GM19035 (cell line): ENCODE data around the gene NAA10.

ENCODE experiments used
- ATAC-seq: cut with Tn5 transposase; IDR thresholded peaks from one replicate; pipeline ENCODE4 v1.9.1; 2021; ENCODE audit not compliant: unreplicated experiment

NAA10 gene

DNA sequence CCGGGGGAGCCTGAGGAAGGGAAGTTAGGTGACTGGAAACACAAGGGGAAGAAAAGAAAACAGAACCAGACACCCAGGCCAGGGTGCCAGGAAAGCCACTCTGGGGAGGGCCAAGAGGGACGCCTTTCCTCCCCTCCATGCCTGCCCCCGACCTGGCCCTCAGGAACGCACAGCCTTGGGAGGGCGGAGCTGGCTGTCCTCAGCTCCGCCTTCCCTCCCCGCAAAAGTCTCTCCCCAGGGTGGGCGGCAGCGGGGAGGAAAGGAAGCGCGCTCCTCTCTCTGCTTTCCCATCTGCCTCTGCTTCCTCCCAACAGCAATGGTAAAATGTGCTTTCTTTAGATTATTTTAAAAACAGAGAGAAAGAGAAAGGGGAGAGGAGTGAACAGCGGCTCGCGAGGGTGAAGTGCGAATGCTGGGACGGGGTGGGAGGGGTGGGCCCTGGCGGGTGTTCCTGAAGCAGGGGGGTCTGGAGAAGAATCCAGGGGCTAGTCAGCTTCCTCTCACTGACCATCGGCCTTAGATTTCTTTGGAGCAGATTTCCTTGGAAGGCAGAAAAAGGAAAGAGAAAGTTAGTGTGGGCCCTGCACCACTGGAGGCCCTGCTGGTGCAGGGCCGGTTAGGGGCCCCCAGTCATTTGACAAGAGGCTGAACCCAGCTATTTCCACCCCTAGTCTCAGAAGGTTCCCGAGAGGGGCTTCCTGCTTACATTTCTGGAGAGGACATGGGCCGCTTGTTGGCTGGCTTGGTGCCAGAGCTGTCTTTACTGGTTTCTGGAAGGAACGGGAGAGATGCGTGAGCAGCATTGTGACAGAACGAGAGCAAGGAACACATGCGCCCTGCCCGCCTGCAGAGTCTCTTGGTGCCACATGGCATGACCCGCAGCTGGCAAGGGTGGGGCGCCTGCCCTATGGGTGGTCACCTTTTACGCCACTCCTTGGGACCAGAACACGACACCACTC, 14.3 kb upstream of the NAA10 start:
- ATAC-seq = no peak

- no peak for ATAC-seq
These were observed 13.2 kb upstream of the NAA10 start for GRCh38 chrX:153948002-153948466.

DNA sequence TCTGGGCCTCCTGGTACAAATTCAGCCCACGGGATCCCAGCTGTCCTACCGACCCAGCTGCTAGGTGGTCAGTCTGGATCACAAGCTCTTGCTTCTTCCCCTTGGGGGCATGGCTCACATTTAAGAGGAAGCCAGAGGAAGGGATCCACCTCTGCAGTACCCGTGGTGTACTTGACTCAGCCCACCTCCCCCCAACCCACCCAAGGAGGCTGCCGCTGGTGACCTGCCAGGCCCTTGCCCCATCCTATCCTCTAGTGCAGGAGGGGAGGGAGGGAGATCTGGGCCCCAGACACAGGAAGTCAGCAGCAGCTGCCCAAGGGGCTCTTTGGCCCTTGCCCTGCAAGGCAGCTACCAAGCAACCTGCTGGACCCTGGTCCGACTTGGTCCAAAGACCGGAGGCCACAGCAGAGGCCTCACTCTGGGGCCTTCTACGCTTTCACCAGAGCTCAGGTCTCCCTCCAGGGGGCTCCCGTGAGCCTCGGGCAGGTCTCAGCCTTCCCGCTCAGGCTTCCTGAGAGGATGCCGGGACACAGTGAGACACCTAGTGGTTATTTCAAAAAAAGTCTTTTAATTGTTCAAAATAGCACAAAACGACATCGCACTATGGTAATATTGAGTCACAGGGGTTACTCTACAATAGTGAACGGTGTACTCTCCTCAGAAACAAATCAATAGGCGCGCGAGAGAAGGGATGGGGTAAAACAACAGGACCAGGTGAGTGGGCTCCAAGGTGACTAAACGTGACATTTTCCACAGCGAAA, 12.4 kb upstream of the NAA10 start:
- no peak for ATAC-seq

DNA sequence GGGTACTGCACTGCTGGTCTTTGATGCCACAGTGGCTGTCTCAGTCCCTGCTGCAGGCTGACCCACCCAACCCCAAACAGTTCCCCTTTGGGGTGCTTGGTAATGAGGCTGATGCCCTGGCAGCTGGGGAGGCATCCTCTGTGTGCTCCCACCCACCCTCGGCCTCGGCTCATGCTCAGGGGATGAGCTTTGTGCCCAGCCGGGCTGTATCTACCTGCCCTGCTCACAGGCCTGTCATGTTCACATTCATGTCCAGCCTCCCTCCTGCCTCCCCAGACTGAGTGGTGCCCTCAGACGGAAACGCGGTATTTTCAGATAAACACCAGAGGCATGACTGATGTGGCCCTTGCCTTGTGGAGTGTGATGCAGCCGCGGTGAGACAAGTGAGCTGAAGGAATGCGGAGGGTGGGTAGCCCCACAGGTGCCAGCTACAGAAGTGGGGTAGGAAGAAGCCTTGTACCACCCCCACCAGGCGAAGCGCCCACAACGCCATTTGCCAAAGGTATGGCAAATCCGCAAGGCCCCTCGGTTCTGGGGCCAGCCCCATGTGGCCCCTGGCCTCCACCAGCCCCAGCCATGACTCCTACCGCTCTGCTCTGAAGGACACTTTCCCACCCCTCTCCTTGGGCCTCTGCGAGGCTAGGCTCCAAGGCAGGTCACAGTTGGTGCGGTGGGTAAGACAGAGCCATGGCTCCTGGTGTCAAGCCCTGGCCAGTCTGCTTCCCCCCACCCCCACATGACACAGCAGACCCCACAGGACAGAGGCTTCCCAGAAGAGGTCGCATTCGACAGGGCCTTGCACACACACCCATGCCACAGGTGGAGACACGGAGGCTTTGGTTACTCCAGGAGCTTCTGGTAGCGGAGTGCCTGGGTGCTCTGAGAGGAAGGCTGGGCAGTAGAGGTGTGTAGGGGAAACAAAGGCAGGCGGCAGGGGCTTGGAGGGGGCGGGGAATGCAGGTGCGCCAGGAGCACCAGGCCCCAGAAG, 11.4 kb upstream of the NAA10 start:
- no peak for ATAC-seq

- ATAC-seq = no peak
These were observed 9.9 kb upstream of the NAA10 start for GRCh38 chrX:153944800-153945150.

- ATAC-seq = no peak
These were observed 9.4 kb upstream of the NAA10 start, which contains the start of gene RENBP for GRCh38 chrX:153944140-153944799. Gene RENBP, minus strand, starts transcription at chrX:153944643. Its CDS starts 33 bp downstream, at chrX:153944610.

- ATAC-seq = no peak
These were observed 6.8 kb upstream of the NAA10 start for GRCh38 chrX:153941336-153942252.

DNA sequence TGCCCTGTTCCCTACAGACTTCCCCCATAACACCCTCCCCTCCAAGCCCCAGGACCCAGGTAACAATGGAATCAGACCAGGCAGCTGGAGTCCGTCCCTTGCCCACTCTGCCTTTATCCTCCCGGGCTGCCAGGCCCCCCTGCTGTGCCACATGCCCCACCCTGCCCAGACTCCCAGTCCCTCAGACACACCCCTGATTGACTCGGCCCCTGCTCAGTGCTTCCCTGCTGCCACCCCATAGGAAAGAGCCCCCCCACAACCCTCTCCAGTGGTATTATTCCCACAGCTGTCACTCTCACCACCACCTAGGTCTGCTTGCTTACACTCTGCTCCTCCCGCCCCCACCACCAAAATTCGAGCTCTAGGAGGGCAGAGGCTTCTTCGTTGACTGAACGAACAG, 4.7 kb upstream of the NAA10 start:
- no peak for ATAC-seq

- ATAC-seq = no peak
These were observed 3.5 kb upstream of the NAA10 start for GRCh38 chrX:153938226-153938786.

GRCh38 chrX:153937056-153937455, 2.2 kb upstream of the NAA10 start:
- ATAC-seq = no peak

GRCh38 chrX:153935326-153935851, 552 bp upstream of the NAA10 start:
- ATAC-seq = no peak

GRCh38 chrX:153934148-153934761, 582 bp downstream of the NAA10 start:
- ATAC-seq = peak; percentile 28

- no peak for ATAC-seq
These were observed 1.1 kb downstream of the NAA10 start for GRCh38 chrX:153933748-153934147.

DNA sequence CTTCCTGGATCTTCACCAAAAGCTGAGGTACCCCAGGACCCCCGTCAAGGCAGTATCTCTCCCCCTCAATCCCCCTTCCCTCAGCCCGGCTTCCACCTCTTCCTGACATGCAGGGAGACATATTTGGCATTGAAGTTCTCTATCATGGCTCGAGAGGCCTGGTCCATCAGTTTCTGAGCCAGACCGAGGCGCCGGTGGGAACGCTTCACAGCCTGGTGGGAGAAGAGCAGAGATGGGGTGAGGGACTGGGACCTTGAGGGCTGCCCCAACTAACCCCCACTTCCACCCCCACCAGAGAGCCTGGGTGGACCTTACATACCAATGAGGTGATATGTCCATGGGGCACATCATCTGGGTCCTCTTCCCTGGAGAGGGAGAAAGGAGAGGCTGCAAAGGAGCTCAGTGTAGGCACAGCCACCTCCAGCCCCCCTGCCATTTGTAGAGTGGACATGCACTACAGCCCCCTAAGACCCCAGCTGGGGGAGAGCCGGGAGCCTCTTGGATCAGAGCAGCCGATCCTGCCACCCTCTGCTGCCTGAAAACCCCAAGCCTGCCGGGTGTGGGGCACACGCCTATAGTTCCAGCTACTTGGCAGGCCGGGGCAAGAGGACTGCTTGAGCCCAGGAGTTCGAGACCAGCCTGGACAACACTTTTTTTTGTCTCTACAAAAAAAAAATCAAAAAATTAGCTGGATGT, 2.5 kb downstream of the NAA10 start:
- no peak for ATAC-seq

GRCh38 chrX:153931748-153932147, 3.1 kb downstream of the NAA10 start:
- ATAC-seq = no peak

- no peak for ATAC-seq
These were observed 3.7 kb downstream of the NAA10 start for GRCh38 chrX:153931151-153931550.
